SK-MEL-5 (cell line): ENCODE results near the gene UBE2QL1. TPM values are rescaled to one million over a fixed set of nuclear protein-coding genes. Genes with fewer than 3 reads are reported as not detected.

Source experiments
- DNase-seq: peaks from one replicate; pipeline ENCODE4 v3.0.0-alpha.2; 2016; ENCODE audit warnings: low read depth, low spot score
- in situ Hi-C: cut with HindIII; loops from 2 replicates; pipeline ENCODE4 v1.10.0; 2016; ENCODE audit warnings: low sequenced_read_pairs, high pct_unique_total_duplicates, low pct_unique_long_range_greater_than_20kb
- polyA plus RNA-seq, 2 experiments: library from polyadenylated mRNA; depleted of rRNA; stranded (reverse); fragments of >200 nt; gene quantifications; 2 replicates each; pipeline ENCODE4 v1.2.3, GENCODE V29; 2015
- total RNA-seq: library from RNA; depleted of rRNA; stranded (reverse); fragments of >200 nt; shearing (Covaris generic); gene quantifications from 2 replicates; pipeline ENCODE4 v1.2.3, GENCODE V29; 2014; rRNA removed

The UBE2QL1 gene, protein sequence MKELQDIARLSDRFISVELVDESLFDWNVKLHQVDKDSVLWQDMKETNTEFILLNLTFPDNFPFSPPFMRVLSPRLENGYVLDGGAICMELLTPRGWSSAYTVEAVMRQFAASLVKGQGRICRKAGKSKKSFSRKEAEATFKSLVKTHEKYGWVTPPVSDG
- 0.03 TPM in 1 of 2 replicates, not detected in the other for total RNA-seq
- polyA plus RNA-seq (2015; cell fraction: cytosol; rRNA removed): 0.02 TPM in 1 of 2 replicates, not detected in the other
- not detected in 2 replicates for polyA plus RNA-seq (2015; cell fraction: nucleus; rRNA removed)

DNA sequence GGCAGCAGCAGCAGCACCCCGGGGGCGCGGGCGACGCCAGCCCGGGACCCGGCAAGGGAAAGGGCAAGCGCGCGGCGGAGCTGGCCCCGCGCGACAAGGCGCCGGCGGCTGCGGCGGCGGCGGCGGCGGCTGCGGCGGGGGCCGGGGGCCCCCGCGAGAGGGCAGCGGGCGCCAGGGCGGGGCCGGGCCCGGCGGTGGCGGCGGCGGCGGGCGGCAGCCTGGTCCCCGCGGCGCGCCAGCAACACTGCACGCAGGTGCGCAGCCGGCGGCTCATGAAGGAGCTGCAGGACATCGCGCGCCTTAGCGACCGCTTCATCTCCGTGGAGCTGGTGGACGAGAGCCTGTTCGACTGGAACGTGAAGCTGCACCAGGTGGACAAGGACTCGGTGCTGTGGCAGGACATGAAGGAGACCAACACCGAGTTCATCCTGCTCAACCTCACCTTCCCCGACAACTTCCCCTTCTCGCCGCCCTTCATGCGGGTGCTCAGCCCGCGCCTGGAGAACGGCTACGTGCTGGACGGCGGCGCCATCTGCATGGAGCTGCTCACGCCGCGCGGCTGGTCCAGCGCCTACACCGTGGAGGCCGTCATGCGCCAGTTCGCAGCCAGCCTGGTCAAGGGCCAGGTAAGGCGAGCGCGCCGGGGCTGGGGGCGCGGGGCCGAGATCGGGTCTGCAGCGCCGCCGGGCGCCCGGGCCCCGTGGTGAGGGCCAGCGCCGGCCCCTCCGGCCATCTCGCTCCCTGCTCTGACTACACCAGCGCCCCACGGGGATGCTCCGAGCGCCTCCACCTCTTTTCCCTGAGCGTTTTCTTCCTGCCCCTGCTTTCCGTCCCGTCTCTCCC, at the start of gene UBE2QL1:
Gene UBE2QL1 (plus strand): TSS at position 238 of the 843 bp plus-strand sequence. CDS start 35 bp downstream, at position 273.
- in situ Hi-C loops: no loop called here
- no peak for DNase-seq

DNA sequence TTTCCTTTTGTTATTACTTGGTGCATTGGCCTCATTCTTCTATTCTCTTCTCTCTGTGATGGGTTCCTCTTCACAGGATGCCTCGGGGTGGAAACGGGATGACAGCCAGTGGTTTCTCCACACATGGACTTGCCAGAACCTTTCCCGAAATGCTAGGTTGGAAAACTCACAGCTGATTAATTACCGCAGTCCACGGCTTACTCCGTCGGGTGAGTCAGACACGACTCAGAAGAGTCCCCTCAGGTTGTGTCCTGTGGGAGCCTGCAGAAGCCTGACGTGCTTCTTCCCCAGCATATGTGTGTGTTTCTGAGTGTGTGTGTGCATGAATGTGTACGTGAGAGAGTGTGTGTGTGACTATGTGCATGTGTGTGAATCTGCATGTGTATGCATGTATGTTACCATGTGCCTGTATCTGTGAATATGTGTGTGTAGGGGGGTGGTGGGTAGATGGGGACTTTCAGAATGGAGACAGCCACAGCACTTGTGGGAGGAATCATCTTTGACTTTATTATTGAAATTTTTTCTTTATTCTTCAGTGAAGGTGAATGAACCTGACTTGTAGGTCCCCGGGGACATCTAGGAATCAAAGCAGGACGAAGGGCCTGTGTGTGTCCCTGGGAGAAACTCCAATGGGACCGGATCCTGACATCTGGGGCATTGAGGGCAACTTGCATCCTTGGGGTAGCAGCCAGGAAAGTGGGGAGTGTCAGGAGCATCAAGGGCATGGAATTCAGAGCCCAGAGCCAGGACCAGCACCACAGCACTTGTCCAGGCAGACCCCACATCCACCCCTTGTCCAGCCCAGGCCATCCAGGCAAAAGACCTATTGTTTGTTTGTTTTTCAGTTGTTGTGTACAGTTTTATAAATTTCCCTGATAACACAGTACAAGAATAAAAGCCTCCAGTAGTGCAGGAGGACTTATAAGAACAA, 48.4 kb upstream of the UBE2QL1 start:
- DNase-seq: no peak

DNA sequence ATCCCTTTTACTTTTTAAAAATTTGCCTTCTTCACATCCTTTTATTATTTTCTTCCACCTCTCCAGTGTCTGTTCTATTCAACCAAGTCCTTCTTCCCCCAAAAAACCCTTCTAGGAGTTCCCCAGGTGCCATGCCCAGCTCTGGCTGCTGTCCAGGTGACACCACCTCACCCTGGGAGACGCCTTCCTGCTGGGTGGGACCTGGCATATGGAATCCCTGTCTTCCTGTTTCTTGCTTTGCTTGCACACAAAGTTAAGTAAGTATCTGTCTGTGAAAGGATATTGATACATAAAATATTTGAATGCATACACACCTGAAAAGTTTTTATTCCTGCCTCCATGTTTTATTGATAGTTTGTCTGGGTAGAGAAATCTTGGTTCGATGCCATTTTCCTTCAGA, 47.2 kb upstream of the UBE2QL1 start:
- in situ Hi-C loops: no loop called here
- no peak for DNase-seq

More for the DNA sequence above, 48.4 kb upstream of the UBE2QL1 start:
- in situ Hi-C loops: no loop called here

DNA sequence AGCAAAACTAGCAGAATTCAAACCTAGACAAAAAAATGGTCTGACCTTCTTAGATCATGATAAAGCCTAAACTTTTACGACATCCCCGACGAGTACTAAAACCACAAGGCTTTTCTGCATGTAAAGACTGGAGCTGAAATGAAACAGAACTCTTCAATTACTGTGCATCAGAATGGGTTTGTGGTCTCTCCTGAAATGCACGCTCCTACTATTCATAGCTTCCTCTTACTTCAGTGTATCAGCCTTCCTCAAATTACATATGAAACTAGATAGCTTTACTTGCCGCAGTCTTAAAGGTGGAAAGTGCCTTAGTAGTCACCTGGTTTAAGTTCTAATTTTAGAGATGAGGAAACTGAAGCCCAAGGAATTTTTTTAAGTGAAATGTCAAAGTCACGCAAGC, 45.7 kb upstream of the UBE2QL1 start:
- DNase-seq: no peak
- in situ Hi-C loops: no loop called here

DNA sequence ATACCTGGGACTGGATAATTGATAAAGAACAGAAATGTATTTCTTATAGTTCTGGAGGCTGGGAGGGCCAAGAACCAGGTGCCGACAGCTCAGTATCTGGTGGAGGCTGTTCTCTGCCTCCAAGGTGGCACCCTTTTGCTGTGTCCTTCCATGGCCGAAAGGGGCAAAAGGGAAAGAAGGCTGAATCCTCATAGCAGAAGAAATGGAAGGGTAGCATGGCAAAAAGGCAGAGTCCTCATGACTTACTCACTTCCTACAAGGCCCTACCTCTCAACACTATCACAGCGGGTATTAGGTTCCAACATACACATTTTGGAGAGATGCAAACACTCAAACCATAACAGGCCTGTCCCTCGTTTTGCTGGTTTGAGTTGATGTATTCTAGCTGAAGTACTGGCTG, 45.2 kb upstream of the UBE2QL1 start:
- no peak for DNase-seq
- in situ Hi-C loops: no loop called here

DNA sequence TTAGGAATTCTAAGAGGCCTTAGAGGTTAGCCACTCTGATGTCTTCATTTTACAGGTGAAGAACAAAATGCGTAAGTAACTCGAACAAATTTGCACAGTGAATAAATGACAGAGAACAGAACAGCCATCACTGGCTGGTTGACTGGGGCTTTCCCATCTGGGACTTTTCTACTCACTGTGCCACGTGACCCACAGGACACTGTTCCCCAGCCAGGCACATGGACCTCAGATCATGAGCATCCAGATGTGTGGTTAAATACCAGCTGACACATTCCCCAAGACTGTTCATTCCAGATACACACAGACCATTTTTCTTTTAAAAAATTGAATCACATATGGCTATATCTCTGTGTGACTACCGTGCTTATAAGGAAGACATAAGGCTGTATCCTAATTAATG, 44.5 kb upstream of the UBE2QL1 start:
- in situ Hi-C loops: no loop called here
- no peak for DNase-seq

DNA sequence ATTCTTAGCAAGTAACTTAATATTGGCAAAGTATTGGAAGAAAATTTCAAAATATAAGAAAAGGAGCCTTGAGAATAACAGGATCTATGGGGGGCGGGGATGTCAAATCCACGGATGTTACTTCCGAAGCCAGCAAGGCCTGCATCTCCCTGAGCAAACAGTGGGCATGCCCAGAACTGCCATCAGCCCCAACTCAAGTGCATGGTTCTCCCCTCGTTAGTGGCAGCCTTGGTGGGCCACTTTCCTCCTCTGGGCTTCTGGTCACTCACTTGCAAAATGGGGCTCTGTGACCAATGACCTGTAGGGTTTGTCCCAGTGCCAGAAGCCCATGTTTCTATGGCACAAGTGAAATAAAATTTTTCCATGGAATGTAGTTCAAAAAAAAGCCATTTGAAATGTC, 43.1 kb upstream of the UBE2QL1 start:
- no peak for DNase-seq
- in situ Hi-C loops: no loop called here

DNA sequence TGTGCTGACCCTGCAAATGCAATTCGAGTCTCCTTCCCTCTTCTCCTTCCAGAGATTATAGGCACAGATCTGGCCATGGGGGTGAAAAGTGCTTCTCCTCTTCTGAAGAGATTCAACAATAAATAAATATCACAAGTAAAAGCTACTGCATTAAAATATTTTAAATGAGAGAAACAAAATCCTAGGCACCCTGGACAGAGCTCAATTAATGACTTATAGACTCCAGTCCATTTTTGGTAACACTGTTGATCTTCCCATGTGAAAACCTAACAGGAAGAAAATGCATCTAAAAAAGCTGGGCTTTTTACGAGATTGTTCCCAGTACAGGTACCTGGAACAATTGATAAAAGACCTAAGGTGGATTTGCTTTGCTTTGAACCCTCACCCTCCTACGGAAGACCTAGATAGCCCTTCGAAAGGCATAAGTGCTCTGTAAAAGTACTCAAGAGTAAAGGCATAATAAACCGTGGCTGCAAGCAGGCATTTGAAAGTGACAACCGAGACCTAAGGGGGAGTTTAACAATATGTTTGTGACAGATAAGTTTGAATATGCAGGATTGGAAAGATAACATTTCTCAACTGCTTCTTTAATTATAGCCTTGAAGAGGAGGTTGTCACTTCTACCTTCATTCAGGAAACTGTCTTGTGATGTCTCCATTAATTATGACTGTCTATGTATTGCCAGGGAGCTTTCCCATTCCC, 41.0 kb upstream of the UBE2QL1 start:
- DNase-seq: no peak
- in situ Hi-C loops: no loop called here

DNA sequence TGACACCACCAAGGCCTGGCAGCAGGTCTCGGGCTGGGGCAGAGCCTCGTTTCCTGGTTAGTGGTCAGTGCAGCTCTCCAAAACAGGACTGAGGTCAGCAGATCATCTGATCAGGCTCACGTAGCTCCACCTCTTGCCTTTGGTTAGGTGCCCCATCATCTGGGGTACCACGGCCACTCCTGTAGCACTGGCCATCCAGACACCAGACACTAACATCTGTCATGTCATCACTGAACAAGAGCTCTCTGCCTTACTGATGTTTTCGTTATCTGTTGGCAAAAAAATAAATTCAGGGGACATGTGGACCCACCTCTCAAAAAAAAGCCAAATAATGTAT, 40.4 kb upstream of the UBE2QL1 start:
- in situ Hi-C loops: no loop called here
- DNase-seq: no peak

DNA sequence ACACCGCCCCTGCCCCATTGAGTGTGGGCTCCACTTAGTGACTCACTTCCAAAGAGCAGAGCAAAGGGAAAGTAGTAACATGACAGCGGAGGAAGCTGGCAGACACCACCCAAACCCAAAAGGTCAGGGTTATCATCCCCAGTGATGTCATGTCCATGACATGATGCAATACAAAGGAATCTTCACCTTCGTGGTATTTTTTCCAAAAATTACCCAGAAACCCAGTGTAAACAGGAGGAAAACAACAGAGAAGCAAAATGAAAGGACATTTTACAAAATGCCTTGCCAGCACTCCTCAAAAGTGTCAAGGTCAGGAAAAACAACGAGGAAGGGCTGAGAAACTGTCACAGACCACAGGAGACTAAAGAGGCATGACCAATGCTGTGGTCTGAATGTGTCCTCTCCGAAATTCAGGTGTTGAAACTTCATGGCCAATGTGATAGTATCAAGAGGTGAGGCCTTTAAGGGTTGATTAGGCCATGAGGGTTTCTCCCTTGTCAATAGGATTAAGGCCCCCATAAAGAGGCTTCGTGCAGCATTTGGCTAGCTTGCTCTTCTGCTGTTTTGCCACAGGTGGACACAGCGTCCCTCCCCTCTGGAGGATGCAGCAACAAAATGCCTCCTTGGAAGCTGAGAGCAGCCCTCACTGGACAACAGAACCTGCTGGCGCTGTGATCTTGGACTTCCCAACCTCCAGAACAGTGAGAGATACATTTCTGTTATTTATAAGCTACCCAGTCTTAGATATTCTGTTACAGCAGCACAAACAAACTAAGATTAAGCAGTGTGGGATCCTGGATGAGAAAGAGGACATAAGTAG, 39.8 kb upstream of the UBE2QL1 start:
- DNase-seq: no peak
- in situ Hi-C loops: no loop called here

DNA sequence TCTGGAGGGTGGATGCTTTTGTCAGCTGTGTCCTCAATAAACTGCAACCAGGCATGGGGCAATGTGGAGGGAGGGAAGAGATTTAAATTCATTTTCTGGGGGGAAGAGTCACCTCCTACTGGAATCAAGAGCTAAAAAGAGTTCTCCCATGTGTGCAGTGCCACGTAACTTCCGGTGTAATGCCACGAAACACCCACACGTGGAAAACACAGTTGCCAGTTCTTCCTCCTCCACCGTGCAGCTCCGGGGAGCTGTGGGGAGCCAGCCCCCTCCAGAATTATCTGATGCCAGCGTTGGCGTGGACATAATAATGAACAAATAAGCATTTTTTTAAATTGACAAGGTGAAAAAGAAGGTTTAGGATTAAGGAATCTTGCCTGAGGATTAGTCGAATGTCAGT, 38.2 kb upstream of the UBE2QL1 start:
- in situ Hi-C loops: no loop called here
- no peak for DNase-seq

DNA sequence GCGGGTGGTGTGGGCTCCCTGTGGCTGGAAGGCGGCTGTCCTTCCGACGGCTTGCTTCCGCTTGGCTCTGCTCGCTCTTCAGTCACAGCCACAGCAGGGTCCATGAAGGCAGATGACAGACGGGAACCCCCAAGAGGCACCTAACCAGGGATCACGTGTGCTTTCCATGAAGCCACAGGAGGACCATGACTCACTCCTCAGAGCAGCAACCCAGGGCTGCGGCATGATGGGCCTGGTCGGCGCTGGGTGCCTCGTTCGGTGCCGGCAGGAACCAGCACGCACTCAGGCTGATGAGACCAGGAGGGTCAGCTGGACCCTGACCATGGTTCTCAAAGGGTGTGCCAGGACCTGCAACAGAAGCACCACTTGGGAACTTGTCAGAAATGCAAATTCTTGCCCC, 37.5 kb upstream of the UBE2QL1 start:
- in situ Hi-C loops: no loop called here
- no peak for DNase-seq

DNA sequence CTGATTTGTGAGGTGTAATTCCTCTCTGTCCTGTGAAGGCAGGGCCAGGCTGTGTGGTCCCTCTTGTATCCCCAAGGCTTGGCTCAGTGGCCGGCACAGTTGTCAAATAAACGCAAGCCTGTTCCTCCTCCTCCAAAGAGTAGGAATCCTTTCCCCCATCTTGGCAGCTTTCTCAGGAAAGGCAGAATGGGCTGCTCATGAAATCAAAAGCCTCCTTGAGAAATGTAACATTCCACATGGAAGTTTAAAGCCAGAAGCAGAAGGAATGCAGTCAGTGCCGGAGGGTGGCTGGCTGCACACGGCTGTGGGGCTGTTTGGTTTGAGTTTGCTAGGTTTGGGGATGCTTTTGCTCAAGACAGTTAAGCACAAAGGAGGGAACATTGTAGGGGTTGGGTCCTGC, 35.8 kb upstream of the UBE2QL1 start:
- no peak for DNase-seq
- in situ Hi-C loops: no loop called here

DNA sequence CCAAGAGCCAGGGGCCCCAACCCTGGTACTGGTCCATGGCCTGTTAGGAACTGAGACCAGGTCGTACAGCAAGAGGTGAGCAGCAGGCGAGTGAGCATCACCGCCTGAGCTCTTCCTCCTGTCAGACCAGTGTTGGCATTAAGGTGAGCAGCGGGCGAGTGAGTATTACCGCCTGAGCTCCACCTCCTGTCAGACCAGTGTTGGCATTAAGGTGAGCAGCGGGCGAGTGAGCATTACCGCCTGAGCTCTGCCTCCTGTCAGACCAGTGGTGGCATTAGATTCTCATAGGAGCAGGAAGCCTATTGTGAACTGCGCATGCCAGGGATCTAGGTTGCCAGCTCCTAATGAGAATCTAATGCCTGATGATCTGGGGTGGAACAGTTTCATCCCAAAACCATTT, 31.0 kb upstream of the UBE2QL1 start:
- in situ Hi-C loops: no loop called here
- no peak for DNase-seq

DNA sequence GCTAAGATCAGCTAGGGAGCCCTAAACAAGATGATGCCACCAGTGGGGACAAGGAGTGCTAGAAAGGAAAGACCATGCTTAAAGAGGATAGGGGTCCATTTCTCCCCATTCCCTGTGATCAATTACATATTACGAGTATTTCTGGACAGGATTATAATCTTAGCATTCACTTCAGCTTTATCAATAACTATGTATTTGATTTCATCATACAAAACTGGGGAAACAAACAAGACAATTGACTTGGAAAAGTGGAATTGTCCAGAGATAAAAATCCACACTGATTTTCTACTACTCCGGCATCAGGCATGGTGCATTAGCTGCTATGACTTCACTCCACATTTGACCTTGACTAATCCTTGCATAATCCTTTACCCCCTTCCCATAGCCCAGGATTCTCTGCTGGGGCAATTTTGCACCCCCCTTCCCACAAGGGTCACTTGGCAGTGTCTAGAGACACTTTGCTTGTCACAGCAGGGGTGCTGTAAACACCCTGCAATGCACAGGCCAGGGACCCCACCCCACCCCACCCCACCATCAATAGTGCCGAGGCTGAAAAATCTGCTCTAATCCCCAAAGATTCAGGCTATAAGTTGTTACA, 29.9 kb upstream of the UBE2QL1 start:
- in situ Hi-C loops: no loop called here
- no peak for DNase-seq

DNA sequence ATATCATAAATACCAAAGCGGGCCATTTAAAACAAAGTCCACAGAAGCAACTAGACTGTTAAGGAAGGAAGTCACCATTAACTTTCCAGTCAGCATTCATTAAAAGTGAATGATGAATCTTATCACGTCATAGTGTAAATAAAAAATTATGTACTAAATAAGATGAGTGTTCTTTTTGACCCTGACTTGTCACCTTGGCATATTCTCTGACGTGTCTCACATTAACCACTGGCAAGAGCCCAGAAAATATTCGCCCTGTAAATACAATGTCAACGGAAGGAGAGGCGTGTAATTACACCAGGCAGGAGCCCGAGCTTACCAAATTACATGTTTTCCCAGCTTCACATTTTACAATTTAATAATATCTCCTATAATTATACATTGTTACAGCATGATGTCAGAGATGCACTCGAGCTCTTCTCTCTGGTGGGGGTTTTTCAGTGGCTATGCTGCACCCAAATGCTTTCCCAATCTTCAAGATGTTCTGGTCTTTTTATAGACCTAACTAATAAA, 29.3 kb upstream of the UBE2QL1 start:
- no peak for DNase-seq
- in situ Hi-C loops: no loop called here
